GM13977 (cell line): ENCODE results near the gene CFI.

Experiments used
- DNase-seq: peaks from one replicate; pipeline ENCODE4 v3.0.0; 2012; ENCODE audit warnings: low spot score
- CTCF ChIP-seq: IDR thresholded peaks from 2 replicates; pipeline ENCODE4 v1.5.1; 2012; ENCODE audit warnings: mild to moderate bottlenecking, control low read depth; ENCODE audit not compliant: insufficient read depth; ENCODE audit errors: extremely low read depth, missing control alignments
- in situ Hi-C: fragments of 300-500 bp; cut with MboI; formaldehyde crosslinking; loops from one replicate; pipeline ENCODE4 v1.12.0; 2022; ENCODE audit warnings: low sequenced_read_pairs, low pct_unique_long_range_greater_than_20kb, mixed read lengths, inconsistent platforms; ENCODE audit not compliant: unreplicated experiment

Gene CFI

GRCh38 chr4:109751852-109752251, 49.9 kb downstream of the CFI start:
- TF ChIP-seq CTCF, result no peak
- in situ Hi-C loops, result no loop called here
- no peak for DNase-seq

- in situ Hi-C loops, result no loop called here
- no peak for TF ChIP-seq CTCF
- no peak for DNase-seq
Measured at GRCh38 chr4:109750652-109751244, 51.1 kb downstream of the CFI start.

GRCh38 chr4:109749388-109750082, 52.3 kb downstream of the CFI start:
- TF ChIP-seq CTCF, result no peak
- no peak for DNase-seq
- in situ Hi-C loops, result no loop called here

GRCh38 chr4:109748114-109748513, 53.7 kb downstream of the CFI start:
- in situ Hi-C loops, result no loop called here
- DNase-seq, result no peak
- TF ChIP-seq CTCF, result no peak

- in situ Hi-C loops, result no loop called here
- TF ChIP-seq CTCF, result no peak
- DNase-seq, result no peak
Measured at GRCh38 chr4:109746728-109747127, 55.1 kb downstream of the CFI start.

GRCh38 chr4:109745830-109746229, 56.0 kb downstream of the CFI start:
- in situ Hi-C loops, result no loop called here
- TF ChIP-seq CTCF, result no peak
- DNase-seq, result no peak

GRCh38 chr4:109739547-109739946, 62.3 kb downstream of the CFI start:
- no peak for TF ChIP-seq CTCF
- in situ Hi-C loops, result no loop called here
- DNase-seq, result no peak
